Measurements from ENCODE around the gene C21orf58.

DNA sequence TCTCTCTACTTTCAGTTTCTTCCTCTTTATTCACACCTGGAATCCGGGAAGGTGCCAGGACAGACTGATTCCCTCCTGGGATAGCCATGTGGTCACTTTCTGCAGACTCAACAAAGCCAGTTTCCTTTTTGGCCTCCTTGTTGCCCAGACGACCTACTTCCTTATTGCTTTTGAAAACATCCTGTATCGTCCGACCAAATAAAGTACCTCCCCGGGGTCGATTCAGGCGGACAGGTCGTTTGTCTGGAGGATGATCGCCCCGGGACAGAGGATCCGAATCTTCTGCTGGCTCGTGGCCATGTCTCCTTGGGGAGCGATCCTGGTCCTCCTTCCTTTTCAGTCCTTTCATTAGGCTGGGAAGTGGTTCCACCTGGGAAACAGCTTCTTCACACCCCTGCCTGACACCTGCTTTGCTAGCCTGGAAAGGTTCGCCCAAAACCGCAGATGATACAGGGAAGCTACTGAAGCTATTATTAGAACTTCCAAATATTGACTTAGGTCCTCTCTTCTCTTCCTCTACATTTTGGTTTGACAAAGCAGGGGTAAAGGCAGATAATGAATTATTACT lies 39.5 kb downstream of the C21orf58 start:
- TF ChIP-seq POLR2A (IDR thresholded peaks at IDR 0.05) = no peak
- TF ChIP-seq, protein P1, sequence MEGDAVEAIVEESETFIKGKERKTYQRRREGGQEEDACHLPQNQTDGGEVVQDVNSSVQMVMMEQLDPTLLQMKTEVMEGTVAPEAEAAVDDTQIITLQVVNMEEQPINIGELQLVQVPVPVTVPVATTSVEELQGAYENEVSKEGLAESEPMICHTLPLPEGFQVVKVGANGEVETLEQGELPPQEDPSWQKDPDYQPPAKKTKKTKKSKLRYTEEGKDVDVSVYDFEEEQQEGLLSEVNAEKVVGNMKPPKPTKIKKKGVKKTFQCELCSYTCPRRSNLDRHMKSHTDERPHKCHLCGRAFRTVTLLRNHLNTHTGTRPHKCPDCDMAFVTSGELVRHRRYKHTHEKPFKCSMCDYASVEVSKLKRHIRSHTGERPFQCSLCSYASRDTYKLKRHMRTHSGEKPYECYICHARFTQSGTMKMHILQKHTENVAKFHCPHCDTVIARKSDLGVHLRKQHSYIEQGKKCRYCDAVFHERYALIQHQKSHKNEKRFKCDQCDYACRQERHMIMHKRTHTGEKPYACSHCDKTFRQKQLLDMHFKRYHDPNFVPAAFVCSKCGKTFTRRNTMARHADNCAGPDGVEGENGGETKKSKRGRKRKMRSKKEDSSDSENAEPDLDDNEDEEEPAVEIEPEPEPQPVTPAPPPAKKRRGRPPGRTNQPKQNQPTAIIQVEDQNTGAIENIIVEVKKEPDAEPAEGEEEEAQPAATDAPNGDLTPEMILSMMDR (IDR thresholded peaks at IDR 0.05) = no peak

All from breast epithelium (tissue), 3 donors.